Right cardiac atrium (tissue), 5 donors: ENCODE results near the gene GALT. TPM values are rescaled to one million over a fixed set of nuclear protein-coding genes. Genes with fewer than 3 reads are reported as not detected.

Experiments used
- polyA plus RNA-seq: library from polyadenylated mRNA; stranded (reverse); fragments of 200-250 nt; gene quantifications from one replicate; pipeline ENCODE4 v1.2.3, GENCODE V29; 2013
- total RNA-seq, 4 donors: library from RNA; stranded (reverse); fragmentation: NEBNext Ultra II Directional; extraction: Animal tissue kit (Norgen Biotek cat#: 25700); gene quantifications; one replicate each; pipeline ENCODE4 v1.2.1, GENCODE V29; 2021
- donor health status: healthy with polysubstance abuse.
- donor health status: DM: no; HTN: yes; CAD: no.
- donor health status: DM: no; HTN: no; CAD: no.
- donor health status: DM: no; HTN: yes; CAD: no; lungs with severe emphysema.
- donor health status: DM: yes; HTN: yes; CAD: no.

GALT gene
- total and polyA plus RNA-seq, 5 donors = 37.3 to 71.2 (median 65.7) TPM

Other genes with a start within 250 kb of the GALT start
- gene FAM219A, start 188.1 kb upstream of the GALT start, total RNA-seq = 10 to 100 TPM; 23.2 to 28.1 (median 25.5) TPM
- 19.8 TPM for gene FAM219A, start 188.1 kb upstream of the GALT start, polyA plus RNA-seq
- gene DNAI1, start 187.9 kb upstream of the GALT start, total RNA-seq = not detected
- 0.16 TPM for gene DNAI1, start 187.9 kb upstream of the GALT start, polyA plus RNA-seq
- gene ENHO, start 123.7 kb upstream of the GALT start, total RNA-seq = 1 to 10 TPM in 3 of 4 donors, under 1 TPM in 1; 0.67 to 2.3 (median 1.6) TPM
- gene ENHO, start 123.7 kb upstream of the GALT start, polyA plus RNA-seq = 3.2 TPM
- gene CNTFR, start 57.0 kb upstream of the GALT start, total RNA-seq = 10 to 100 TPM; 14.9 to 66.4 (median 46.0) TPM
- 55.0 TPM for gene CNTFR, start 57.0 kb upstream of the GALT start, polyA plus RNA-seq
- 10 to 100 TPM; 17.8 to 34.5 (median 31.3) TPM for gene RPP25L, start 34.6 kb upstream of the GALT start, total RNA-seq
- gene RPP25L, start 34.6 kb upstream of the GALT start, polyA plus RNA-seq = 49.0 TPM
- 100 to 1,000 TPM in 3 of 4 donors, 10 to 100 TPM in 1; 99.3 to 128 (median 117) TPM for gene DCTN3, start 26.2 kb upstream of the GALT start, total RNA-seq
- gene DCTN3, start 26.2 kb upstream of the GALT start, polyA plus RNA-seq = 113 TPM
- not detected for gene ARID3C, start 17.6 kb upstream of the GALT start, total RNA-seq
- gene ARID3C, start 17.6 kb upstream of the GALT start, polyA plus RNA-seq = not detected
- 10 to 100 TPM; 28.6 to 37.2 (median 35.5) TPM for gene SIGMAR1, start 8.9 kb upstream of the GALT start, total RNA-seq
- gene SIGMAR1, start 8.9 kb upstream of the GALT start, polyA plus RNA-seq = 36.0 TPM
- 10 to 100 TPM; 48.7 to 92.2 (median 73.9) TPM for gene IL11RA, start 5.5 kb downstream of the GALT start, total RNA-seq
- gene IL11RA, start 5.5 kb downstream of the GALT start, polyA plus RNA-seq = 49.3 TPM
- gene CCL27, start 16.0 kb downstream of the GALT start, total RNA-seq = under 1 TPM in 1 of 4 donors, not detected in 3; 0.46 TPM
- gene CCL27, start 16.0 kb downstream of the GALT start, polyA plus RNA-seq = 0.18 TPM
- 1 to 10 TPM; 1.4 to 9.2 (median 6.3) TPM for gene CCL19, start 44.6 kb downstream of the GALT start, total RNA-seq
- gene CCL19, start 44.6 kb downstream of the GALT start, polyA plus RNA-seq = 0.66 TPM
- gene CCL21, start 63.5 kb downstream of the GALT start, total RNA-seq = 1 to 10 TPM; 1.3 to 3.8 (median 2.2) TPM
- gene CCL21, start 63.5 kb downstream of the GALT start, polyA plus RNA-seq = 2.7 TPM